Caco-2 (cell line): ENCODE data around the gene RGS6. TPM values are rescaled to one million over a fixed set of nuclear protein-coding genes. Genes with fewer than 3 reads are reported as not detected.

Experiments used
- BruUV-seq: library from RNA; stranded (reverse); fragments of 400-500 nt; replicated peaks from 2 replicates; lab custom pipeline; 2021; lab: Mats Ljungman, UMichigan
- CTCF ChIA-PET: fragments of 300-600 bp; sonication (Branson Sonifier 250); formaldehyde crosslinking; loops from one replicate; lab custom pipeline; 2022; ENCODE audit warnings: antibody characterized with exemption; lab: Charles Lee
- POLR2A ChIA-PET: fragments of 300-600 bp; sonication (Branson Sonifier 250); formaldehyde crosslinking; loops from one replicate; lab custom pipeline; 2022; ENCODE audit warnings: antibody characterized with exemption; lab: Charles Lee
- DNase-seq, 2 experiments: peaks; one replicate each; pipeline versions ENCODE4 v3.0.0 to v3.0.0-alpha.2; 2020 to 2022
- H3K27me3 ChIP-seq: replicated peaks from 2 replicates; pipeline ENCODE4 v1.6.0; 2011; ENCODE audit warnings: low read length; ENCODE audit not compliant: control insufficient read depth, insufficient read depth
- H3K36me3 ChIP-seq: 2 replicates; pipeline ENCODE4 v1.5.1; 2011; ENCODE audit warnings: low read length; ENCODE audit not compliant: control insufficient read depth, insufficient read depth
- H3K4me1 ChIP-seq: fragments of 250-450 bp; sonication (Bioruptor Pico); 2 replicates; pipeline ENCODE4 v1.5.1; 2020; ENCODE audit warnings: mild to moderate bottlenecking
- H3K4me3 ChIP-seq: 2 replicates; pipeline ENCODE4 v1.5.1; 2011; ENCODE audit warnings: low read depth, mild to moderate bottlenecking, control low read depth, low read length
- H3K9me3 ChIP-seq: fragments of 250-450 bp; sonication (Bioruptor Pico); 2 replicates; pipeline ENCODE4 v1.5.1; 2020; ENCODE audit warnings: mild to moderate bottlenecking, moderate library complexity
- H3K27ac Mint-ChIP-seq: one replicate; pipeline ENCODE4 v1.8.0; 2022; ENCODE audit warnings: mixed read lengths; ENCODE audit not compliant: unreplicated experiment
- H3K27me3 Mint-ChIP-seq: one replicate; pipeline ENCODE4 v1.8.0; 2022; ENCODE audit warnings: mixed read lengths; ENCODE audit not compliant: insufficient read depth, unreplicated experiment
- H3K36me3 Mint-ChIP-seq: one replicate; pipeline ENCODE4 v1.8.0; 2022; ENCODE audit warnings: mild to moderate bottlenecking, mixed read lengths; ENCODE audit not compliant: insufficient read depth, unreplicated experiment
- H3K4me1 Mint-ChIP-seq: one replicate; pipeline ENCODE4 v1.8.0; 2022; ENCODE audit warnings: low read depth, mixed read lengths; ENCODE audit not compliant: unreplicated experiment
- H3K4me3 Mint-ChIP-seq: one replicate; pipeline ENCODE4 v1.8.0; 2022; ENCODE audit warnings: mild to moderate bottlenecking, moderate library complexity, mixed read lengths; ENCODE audit not compliant: unreplicated experiment
- H3K9me3 Mint-ChIP-seq: one replicate; pipeline ENCODE4 v1.8.0; 2022; ENCODE audit warnings: mixed read lengths; ENCODE audit not compliant: unreplicated experiment
- intact Hi-C: fragments of 100-400 bp; cut with micrococcal nuclease; formaldehyde crosslinking; loops from one replicate; pipeline ENCODE4 v1.10.0; 2022; ENCODE audit not compliant: unreplicated experiment
- total RNA-seq: library from RNA; stranded (reverse); gene quantifications from 2 replicates; pipeline ENCODE4 v1.2.3, GENCODE V29; 2022
- TF ChIP-seq, protein P1 (sequence below), 2 experiments: fragments of 200-600 bp in 1 of 2; IDR thresholded peaks; 1 replicate in 1 of 2; 2 replicates in 1 of 2; pipeline versions ENCODE4 v1.5.1 to v1.8.0; 2011 to 2022; ENCODE audit warnings: antibody characterized with exemption in 1 of 2, control low read depth in 1 of 2, inconsistent platforms in 1 of 2, low read depth in 1 of 2, low read length in 1 of 2, mild to moderate bottlenecking in 1 of 2, moderate library complexity in 1 of 2; ENCODE audit not compliant: insufficient read depth in 1 of 2, severe bottlenecking in 1 of 2, unreplicated experiment in 1 of 2

The RGS6 gene
- total RNA-seq, 1 experiment from 2014 or later, result not detected

DNA sequence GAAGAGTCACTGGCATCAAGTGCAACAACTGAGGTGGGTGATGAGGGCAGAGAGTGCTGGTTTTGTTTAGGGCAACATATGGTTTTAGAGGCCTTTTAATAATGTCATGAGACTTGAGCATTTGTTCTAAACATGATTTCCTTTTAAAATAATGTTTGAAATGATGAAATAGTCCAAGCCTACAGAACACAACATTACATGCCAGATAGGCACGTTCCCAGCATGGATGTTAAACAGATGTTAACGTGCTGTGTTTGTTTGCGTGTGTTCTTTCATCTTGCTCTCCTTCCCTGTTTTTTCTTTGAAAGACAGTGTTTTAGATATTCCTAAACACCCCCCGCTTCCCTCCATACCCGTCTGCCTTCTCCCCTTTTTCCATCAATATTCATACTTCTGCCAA is 82.3 kb downstream of the RGS6 start:
- TF ChIP-seq, protein P1, sequence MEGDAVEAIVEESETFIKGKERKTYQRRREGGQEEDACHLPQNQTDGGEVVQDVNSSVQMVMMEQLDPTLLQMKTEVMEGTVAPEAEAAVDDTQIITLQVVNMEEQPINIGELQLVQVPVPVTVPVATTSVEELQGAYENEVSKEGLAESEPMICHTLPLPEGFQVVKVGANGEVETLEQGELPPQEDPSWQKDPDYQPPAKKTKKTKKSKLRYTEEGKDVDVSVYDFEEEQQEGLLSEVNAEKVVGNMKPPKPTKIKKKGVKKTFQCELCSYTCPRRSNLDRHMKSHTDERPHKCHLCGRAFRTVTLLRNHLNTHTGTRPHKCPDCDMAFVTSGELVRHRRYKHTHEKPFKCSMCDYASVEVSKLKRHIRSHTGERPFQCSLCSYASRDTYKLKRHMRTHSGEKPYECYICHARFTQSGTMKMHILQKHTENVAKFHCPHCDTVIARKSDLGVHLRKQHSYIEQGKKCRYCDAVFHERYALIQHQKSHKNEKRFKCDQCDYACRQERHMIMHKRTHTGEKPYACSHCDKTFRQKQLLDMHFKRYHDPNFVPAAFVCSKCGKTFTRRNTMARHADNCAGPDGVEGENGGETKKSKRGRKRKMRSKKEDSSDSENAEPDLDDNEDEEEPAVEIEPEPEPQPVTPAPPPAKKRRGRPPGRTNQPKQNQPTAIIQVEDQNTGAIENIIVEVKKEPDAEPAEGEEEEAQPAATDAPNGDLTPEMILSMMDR (IDR thresholded peaks at IDR 0.05; ENCODE audit: insufficient read depth in 1 of 2, low read depth in 1 of 2, low read length in 1 of 2, severe bottlenecking in 1 of 2, unreplicated experiment in 1 of 2), result no peak
- Mint-ChIP-seq H3K27ac (no peak overlapping the region), H3K27me3 (peaks cover 5% of the 10 kb centered on the region), H3K4me3 (no peak overlapping the region), H3K9me3 (no peaks in the 10 kb centered on the region), H3K4me1 (no peaks in the 10 kb centered on the region), H3K36me3 (no peaks in the 10 kb centered on the region)
- no peaks in the 10 kb centered on the region for H3K27me3 ChIP-seq
- ChIA-PET POLR2A (no interaction called here), CTCF (no interaction called here)
- intact Hi-C loops, result no loop called here
- H3K36me3 ChIP-seq, result no peaks in the 10 kb centered on the region
- no peaks in the 10 kb centered on the region for H3K4me1 ChIP-seq
- H3K4me3 ChIP-seq, result no peak overlapping the region
- BruUV-seq, result no TSS peak
- no peak for DNase-seq
- no peaks in the 10 kb centered on the region for H3K9me3 ChIP-seq

DNA sequence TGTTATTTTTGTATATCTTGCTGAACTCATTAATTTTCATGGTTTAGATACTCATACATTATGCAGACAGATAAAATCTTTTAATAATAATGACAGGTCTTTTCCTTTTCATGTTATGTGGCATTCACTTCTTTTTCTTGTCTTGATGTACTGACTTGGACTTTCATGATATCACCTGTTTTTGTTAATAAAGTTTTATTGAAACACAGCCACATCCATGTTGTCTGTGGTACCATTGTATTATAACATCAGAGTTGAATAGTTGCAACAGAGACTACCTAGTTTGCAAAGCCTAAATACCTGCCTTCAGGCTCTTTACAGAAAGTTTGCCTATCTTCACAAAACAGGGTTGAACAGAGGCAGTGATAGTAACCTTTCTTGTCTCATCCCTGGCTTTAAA is 85.1 kb downstream of the RGS6 start:
- DNase-seq, result no peak
- H3K36me3 Mint-ChIP-seq, result no peaks in the 10 kb centered on the region
- Histone ChIP-seq H3K4me3 (no peak overlapping the region), H3K36me3 (no peaks in the 10 kb centered on the region), H3K4me1 (no peaks in the 10 kb centered on the region), H3K27me3 (no peaks in the 10 kb centered on the region), H3K9me3 (no peaks in the 10 kb centered on the region)
- H3K4me3 Mint-ChIP-seq, result no peak overlapping the region
- POLR2A ChIA-PET, result no interaction called here
- CTCF ChIA-PET, result no interaction called here
- H3K27ac Mint-ChIP-seq, result no peak overlapping the region
- TF ChIP-seq, protein P1 (IDR thresholded peaks at IDR 0.05; ENCODE audit: insufficient read depth in 1 of 2, low read depth in 1 of 2, low read length in 1 of 2, severe bottlenecking in 1 of 2, unreplicated experiment in 1 of 2), result no peak
- intact Hi-C loops, result no loop called here
- BruUV-seq, result no TSS peak
- no peaks in the 10 kb centered on the region for H3K4me1 Mint-ChIP-seq
- H3K27me3 Mint-ChIP-seq, result peaks cover 12% of the 10 kb centered on the region
- no peaks in the 10 kb centered on the region for H3K9me3 Mint-ChIP-seq

GRCh38 chr14:72023128-72024042 is 91.2 kb downstream of the RGS6 start:
- ChIA-PET POLR2A (no interaction called here), CTCF (no interaction called here)
- intact Hi-C loops, result loop anchor here (5.0 kb wide), 2 partner anchors 54 to 269 kb away; no protein-coding TSS in a partner anchor
- H3K9me3 ChIP-seq, result no peaks in the 10 kb centered on the region
- H3K4me1 ChIP-seq, result no peaks in the 10 kb centered on the region
- TF ChIP-seq, protein P1 (IDR thresholded peaks at IDR 0.05; ENCODE audit: insufficient read depth in 1 of 2, low read depth in 1 of 2, low read length in 1 of 2, severe bottlenecking in 1 of 2, unreplicated experiment in 1 of 2), result no peak
- peaks cover 15% of the 10 kb centered on the region for H3K27me3 Mint-ChIP-seq
- H3K36me3 ChIP-seq, result no peaks in the 10 kb centered on the region
- H3K27ac Mint-ChIP-seq, result no peak overlapping the region
- H3K4me3 ChIP-seq, result no peak overlapping the region
- H3K9me3 Mint-ChIP-seq, result no peaks in the 10 kb centered on the region
- BruUV-seq, result no TSS peak
- no peak for DNase-seq
- no peaks in the 10 kb centered on the region for H3K36me3 Mint-ChIP-seq
- H3K4me1 Mint-ChIP-seq, result no peaks in the 10 kb centered on the region
- no peak overlapping the region for H3K4me3 Mint-ChIP-seq
- H3K27me3 ChIP-seq, result no peaks in the 10 kb centered on the region
